ENCODE results near the gene CPNE6. TPM values are rescaled to one million over a fixed set of nuclear protein-coding genes. Genes with fewer than 3 reads are reported as not detected.

CPNE6 gene
- total and polyA plus RNA-seq, 2 of the 8 experiments (the other 6 are each of a cell fraction or from before 2014, with no cell fraction given), result 0.05 TPM; not detected in 1

DNA sequence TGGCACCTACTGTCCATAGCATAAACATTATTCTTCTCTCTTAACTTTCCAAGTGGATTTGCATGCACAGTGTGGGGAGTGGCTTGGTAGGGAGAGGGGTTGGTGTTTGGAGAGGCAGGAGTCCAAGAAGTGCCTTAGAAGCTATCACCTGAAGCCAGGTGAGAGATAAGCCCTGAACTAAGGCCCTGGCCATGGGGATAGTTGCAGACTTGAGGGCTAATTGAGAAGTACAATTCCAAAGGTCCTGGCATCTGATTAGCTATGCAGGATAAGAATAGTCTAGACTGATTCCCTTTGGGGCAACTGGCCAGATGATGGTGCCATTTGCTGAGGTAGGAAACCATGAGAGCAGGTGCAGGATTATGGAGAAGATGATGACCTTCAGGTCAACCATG, 20.7 kb downstream of the CPNE6 start (continued):
- TF ChIP-seq ASH2L (IDR thresholded peaks at IDR 0.05; ENCODE audit: low read length), result no peak
- no peak for TF ChIP-seq SIN3A (conservative IDR thresholded peaks at IDR 0.05 in 1 of 2, IDR thresholded peaks at IDR 0.05 in 1 of 2; ENCODE audit: low read depth in 1 of 2, low read length in 2 of 2)
- TF ChIP-seq KDM1A (IDR thresholded peaks at IDR 0.05; ENCODE audit: borderline replicate concordance, low read length), result no peak
- no peak for TF ChIP-seq SUZ12 (IDR thresholded peaks at IDR 0.05; ENCODE audit: low read length)

Data from H1 (cell line).